Stimulated activated CD8-positive, alpha-beta memory T cell treated with anti-CD3 and anti-CD28 coated beads, Interleukin-7, amount 100 ng/mL, for 1 hour (primary cell): ENCODE measurements around the gene TRPV2.
"Not testable (repeated sequence)": the region's sequence is repeated elsewhere in the genome, so short reads cannot be mapped to it uniquely, and the experiment has no call there.

Experiments
- DNase-seq, 2 donors: peaks; one replicate each; pipeline ENCODE4 v3.0.0-alpha.2; 2020; ENCODE audit warnings: low read depth in 2 of 2

The TRPV2 gene, protein sequence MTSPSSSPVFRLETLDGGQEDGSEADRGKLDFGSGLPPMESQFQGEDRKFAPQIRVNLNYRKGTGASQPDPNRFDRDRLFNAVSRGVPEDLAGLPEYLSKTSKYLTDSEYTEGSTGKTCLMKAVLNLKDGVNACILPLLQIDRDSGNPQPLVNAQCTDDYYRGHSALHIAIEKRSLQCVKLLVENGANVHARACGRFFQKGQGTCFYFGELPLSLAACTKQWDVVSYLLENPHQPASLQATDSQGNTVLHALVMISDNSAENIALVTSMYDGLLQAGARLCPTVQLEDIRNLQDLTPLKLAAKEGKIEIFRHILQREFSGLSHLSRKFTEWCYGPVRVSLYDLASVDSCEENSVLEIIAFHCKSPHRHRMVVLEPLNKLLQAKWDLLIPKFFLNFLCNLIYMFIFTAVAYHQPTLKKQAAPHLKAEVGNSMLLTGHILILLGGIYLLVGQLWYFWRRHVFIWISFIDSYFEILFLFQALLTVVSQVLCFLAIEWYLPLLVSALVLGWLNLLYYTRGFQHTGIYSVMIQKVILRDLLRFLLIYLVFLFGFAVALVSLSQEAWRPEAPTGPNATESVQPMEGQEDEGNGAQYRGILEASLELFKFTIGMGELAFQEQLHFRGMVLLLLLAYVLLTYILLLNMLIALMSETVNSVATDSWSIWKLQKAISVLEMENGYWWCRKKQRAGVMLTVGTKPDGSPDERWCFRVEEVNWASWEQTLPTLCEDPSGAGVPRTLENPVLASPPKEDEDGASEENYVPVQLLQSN

GRCh38 chr17:16415031-16415924 is at the start of gene TRPV2:
TSS of gene TRPV2 (plus strand) at chr17:16415571. CDS start at chr17:16417669, 2,098 bp downstream.
- no peak for DNase-seq

DNA sequence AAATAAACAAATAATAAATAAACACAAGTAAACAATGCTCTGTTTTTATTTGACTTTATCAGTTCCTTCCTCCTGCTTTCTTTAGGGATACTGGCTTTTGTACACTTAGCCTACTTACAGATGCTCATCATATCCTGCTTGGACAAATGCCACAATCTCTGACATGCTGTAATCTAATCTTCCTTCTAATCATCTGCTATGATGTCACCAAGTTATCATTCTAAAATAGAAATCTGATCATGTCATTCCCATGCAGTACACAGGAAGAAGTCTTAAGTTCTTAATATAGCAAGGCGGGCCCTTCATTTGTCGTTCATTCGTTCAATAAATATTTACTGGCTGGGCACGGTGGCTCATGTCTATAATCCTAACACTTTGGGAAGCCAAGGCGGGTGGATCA is 43.6 kb upstream of the TRPV2 start:
- DNase-seq: no peak

GRCh38 chr17:16374146-16374938 is 41.0 kb upstream of the TRPV2 start:
- no peak for DNase-seq

GRCh38 chr17:16377941-16378341 is 37.4 kb upstream of the TRPV2 start:
- no peak for DNase-seq

- DNase-seq: no peak
Observed at GRCh38 chr17:16378636-16379282, 36.6 kb upstream of the TRPV2 start.

DNA sequence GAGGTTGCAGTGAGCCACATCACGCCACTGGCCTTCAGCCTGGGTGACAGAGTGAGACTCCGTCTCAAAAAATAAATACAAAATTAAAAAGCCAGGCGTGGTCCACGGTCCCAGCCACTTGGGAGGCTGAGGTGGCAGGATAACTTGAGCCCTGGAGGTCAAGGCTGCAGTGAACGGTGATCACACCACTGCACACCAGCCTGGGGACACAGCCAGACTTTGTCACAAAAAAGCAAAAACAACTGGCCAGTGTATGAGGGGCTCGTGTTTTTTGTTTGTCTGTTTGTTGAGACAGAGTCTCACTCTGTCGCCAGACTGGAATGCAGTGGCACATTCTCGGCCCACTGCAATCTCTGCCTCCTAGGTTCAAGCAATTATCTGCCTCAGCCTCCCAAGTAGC is 35.7 kb upstream of the TRPV2 start:
- DNase-seq: no peak

- DNase-seq: peak; percentile 86 to 87
Observed at GRCh38 chr17:16380640-16381495, 34.5 kb upstream of the TRPV2 start, which contains the start of gene UBB. TSS of gene UBB (plus strand) at chr17:16381091. CDS start at chr17:16381908, 817 bp downstream.

DNA sequence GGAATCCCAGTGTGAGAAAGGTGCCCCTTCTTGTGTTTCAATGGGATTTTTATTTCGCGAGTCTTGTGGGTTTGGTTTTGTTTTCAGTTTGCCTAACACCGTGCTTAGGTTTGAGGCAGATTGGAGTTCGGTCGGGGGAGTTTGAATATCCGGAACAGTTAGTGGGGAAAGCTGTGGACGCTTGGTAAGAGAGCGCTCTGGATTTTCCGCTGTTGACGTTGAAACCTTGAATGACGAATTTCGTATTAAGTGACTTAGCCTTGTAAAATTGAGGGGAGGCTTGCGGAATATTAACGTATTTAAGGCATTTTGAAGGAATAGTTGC is 33.9 kb upstream of the TRPV2 start:
- no peak for DNase-seq

GRCh38 chr17:16383216-16383615 is 32.2 kb upstream of the TRPV2 start:
- DNase-seq: no peak

DNA sequence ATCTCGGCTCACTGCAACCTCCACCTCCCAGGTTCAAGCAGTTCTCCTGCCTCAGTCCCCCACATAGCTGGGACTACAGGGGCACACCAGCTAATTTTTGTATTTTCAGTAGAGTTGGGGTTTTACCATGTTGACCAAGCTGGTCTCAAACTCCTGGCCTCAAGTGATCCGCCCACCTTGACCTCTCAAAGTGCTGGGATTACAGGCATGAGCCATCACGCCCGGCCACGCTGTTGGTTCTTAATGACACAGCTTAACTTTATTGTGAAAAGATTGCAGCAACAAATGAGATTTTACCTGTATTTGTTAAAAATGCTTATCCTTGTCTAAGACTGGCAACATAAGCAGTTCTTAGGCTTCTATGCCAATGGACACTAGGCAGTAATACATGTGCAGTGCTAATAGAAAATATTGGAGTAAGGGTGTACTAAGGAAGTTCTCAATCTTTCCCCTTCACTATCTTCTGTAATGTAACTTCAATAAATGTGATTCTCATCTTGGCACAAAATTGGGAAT is 31.5 kb upstream of the TRPV2 start:
- DNase-seq: no peak

- no peak for DNase-seq
Observed at GRCh38 chr17:16384557-16384956, 30.8 kb upstream of the TRPV2 start.

GRCh38 chr17:16386126-16386507 is 29.3 kb upstream of the TRPV2 start:
- not testable (repeated sequence) for DNase-seq

DNA sequence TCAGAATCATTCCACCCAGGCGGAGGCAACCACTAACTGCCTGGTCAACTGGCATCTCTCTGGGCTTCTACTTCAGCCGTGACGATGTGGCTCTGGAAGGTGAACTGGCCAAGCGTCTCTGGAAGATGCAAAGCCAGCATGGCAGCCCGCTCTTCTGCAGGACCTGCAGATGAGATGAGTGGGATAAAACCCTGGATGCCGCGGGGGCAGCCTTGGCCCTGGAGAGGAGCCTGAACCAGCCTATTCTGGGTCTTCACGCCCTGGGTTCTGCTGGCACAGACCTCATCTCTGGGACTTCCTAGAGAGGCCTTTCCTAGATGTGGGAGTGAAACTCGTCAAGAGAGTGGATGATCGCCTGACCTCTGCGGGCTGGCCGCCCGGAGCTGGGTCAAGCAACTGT is 23.9 kb upstream of the TRPV2 start:
- no peak for DNase-seq

DNA sequence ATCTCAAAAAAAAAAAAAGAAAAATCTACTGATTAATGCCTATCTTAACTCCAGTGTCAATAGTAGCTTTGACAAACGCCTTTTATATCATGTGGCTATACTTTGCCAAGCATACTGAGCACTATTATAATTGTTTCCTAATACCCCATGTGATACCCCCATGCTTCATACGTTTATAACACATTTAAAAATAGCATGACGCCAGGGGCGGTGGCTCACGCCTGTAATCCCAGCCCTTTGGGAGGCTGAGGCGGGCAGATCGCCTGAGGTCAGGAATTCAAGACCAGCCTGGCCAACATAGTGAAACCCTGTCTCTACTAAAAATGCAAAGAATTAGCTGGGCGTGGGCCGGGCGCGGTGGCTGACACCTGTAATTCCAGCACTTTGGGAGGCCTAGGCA is 22.9 kb upstream of the TRPV2 start:
- not testable (repeated sequence) for DNase-seq

- not testable (repeated sequence) for DNase-seq
Observed at GRCh38 chr17:16395887-16396286, 19.5 kb upstream of the TRPV2 start.

- not testable (repeated sequence) for DNase-seq
Observed at GRCh38 chr17:16396693-16397092, 18.7 kb upstream of the TRPV2 start.

GRCh38 chr17:16398270-16399267 is 16.8 kb upstream of the TRPV2 start:
- DNase-seq: no peak

- DNase-seq: not testable (repeated sequence)
Observed at GRCh38 chr17:16403847-16404246, 11.5 kb upstream of the TRPV2 start.
